RWPE1 (cell line): ENCODE data around the gene ITGB7.

Source experiments
- CTCF ChIA-PET: fragments of 350-600 bp; sonication (Branson Sonifier 250); formaldehyde crosslinking; extraction: SDS; loops from one replicate; lab custom pipeline; 2021; lab: Yijun Ruan, JAX
- POLR2A ChIA-PET: fragments of 400-600 bp; formaldehyde crosslinking; extraction: SDS; loops from one replicate; lab custom pipeline; 2020; ENCODE audit warnings: antibody characterized with exemption; ENCODE audit not compliant: low non-redundant PET; lab: Yijun Ruan, JAX
- DNase-seq: peaks from one replicate; pipeline ENCODE4 v3.0.0; 2012; ENCODE audit warnings: low spot score
- H3K27ac ChIP-seq: fragments of 450-650 bp; 2 replicates; pipeline ENCODE4 v1.5.1; 2017
- TF ChIP-seq, protein P1 (sequence below): fragments of 450-650 bp; conservative IDR thresholded peaks from 2 replicates; pipeline ENCODE4 v1.5.1; 2017; ENCODE audit warnings: low read depth, mild to moderate bottlenecking

The ITGB7 gene

DNA sequence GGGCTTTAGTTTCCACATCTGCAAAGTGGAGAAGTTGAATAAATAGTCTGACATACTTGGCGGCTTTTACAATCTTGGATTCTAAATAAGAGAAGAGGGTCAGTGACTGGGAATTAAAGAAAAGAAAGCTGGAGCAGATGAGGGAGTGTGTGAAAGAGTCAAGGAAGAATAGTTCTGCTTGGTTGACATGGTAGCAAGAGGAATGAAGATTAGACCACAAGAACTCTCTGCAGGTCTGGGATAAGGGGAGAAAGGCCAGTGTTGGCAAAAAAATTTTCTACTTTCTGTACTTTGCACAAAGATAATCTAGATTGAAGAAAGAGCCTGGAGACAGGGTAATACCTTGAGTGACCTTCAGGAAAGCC is 5.9 kb downstream of the ITGB7 start:
- ChIA-PET POLR2A (no interaction called here), CTCF (no interaction called here)
- no peak overlapping the region for H3K27ac ChIP-seq
- no peak for DNase-seq
- TF ChIP-seq, protein P1, sequence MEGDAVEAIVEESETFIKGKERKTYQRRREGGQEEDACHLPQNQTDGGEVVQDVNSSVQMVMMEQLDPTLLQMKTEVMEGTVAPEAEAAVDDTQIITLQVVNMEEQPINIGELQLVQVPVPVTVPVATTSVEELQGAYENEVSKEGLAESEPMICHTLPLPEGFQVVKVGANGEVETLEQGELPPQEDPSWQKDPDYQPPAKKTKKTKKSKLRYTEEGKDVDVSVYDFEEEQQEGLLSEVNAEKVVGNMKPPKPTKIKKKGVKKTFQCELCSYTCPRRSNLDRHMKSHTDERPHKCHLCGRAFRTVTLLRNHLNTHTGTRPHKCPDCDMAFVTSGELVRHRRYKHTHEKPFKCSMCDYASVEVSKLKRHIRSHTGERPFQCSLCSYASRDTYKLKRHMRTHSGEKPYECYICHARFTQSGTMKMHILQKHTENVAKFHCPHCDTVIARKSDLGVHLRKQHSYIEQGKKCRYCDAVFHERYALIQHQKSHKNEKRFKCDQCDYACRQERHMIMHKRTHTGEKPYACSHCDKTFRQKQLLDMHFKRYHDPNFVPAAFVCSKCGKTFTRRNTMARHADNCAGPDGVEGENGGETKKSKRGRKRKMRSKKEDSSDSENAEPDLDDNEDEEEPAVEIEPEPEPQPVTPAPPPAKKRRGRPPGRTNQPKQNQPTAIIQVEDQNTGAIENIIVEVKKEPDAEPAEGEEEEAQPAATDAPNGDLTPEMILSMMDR: no peak

DNA sequence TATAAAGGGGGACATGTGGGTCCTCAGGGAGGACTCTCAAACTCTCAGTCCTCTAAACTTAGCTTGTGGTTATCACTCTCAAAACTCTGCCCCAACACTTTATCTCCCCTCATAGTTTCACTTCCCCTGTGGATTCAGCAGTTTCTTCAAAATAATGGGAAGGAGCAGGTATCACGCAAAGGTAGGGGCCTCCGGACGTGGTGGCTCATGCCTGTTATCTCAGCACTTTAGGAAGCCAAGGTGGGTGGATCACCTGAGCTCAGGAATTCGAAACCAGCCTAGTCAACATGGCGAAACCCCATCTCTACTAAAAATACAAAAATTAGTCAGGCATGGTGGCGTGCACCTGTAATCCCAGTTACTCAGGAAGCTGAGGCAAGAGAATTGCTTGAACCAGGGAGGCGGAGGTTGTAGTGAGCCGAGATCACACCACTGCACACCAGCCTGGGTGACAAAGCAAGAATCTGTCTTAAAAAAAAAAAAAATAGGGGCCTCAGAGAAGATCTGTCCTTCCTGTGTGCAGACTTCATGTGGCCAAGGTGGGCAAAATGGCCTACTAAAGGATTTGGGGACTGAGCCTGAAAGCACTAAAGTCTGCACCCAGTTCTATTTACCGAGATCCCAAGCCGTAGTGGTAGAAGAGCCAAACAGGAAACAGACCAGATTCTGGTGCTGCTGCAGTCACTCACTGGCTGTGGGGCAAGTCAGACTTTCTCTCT is 6.4 kb downstream of the ITGB7 start:
- TF ChIP-seq, protein P1: no peak
- no peak overlapping the region for H3K27ac ChIP-seq
- POLR2A ChIA-PET: no interaction called here
- CTCF ChIA-PET: interaction anchor here (0.7 kb wide), 1 partner anchor 21 kb away, joined by 4 read pairs; no protein-coding TSS in a partner anchor
- DNase-seq: no peak

DNA sequence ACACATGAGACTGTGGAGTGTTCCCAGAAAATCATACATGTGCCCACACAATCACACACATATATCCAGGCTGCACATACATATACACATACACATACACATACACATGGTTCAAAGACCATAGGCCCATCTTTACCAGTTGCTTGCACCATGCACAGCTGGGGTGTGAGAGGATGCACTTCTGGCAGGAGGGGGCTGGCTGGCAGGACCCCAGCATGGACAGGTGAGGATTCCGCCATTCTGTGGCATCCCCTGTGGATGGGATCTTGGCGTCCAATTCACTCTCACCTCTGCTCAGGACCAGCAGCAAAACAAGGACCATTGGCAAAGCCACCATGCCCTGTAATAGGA is 7.0 kb downstream of the ITGB7 start:
- no peak overlapping the region for H3K27ac ChIP-seq
- DNase-seq: no peak
- TF ChIP-seq, protein P1: no peak
- CTCF ChIA-PET: interaction anchor here (0.6 to 0.7 kb wide), 2 partner anchors 22 to 275 kb away, joined by 4 to 5 read pairs; no protein-coding TSS in a partner anchor
- POLR2A ChIA-PET: no interaction called here

DNA sequence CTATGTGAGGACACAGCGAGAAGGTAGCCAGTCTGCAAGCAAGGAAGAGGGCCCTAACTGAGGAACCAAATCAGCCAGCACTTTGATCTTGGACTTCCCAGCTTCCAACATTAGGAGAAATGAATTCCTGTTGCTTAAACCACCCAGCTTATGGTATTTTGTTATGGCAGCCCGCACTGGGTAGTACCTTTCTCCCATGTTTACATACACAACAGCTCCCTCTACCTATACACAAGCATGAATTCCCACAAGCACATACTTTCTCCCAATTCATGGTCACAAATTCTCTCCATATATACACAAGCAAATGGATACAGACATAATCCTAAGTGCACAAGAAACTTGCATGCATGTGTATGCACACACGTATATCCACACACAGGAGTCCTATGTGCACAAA is 7.4 kb downstream of the ITGB7 start:
- POLR2A ChIA-PET: no interaction called here
- CTCF ChIA-PET: interaction anchor here (0.6 kb wide), 1 partner anchor 275 kb away, joined by 5 read pairs; no protein-coding TSS in a partner anchor
- DNase-seq: no peak
- TF ChIP-seq, protein P1: no peak
- H3K27ac ChIP-seq: no peak overlapping the region

DNA sequence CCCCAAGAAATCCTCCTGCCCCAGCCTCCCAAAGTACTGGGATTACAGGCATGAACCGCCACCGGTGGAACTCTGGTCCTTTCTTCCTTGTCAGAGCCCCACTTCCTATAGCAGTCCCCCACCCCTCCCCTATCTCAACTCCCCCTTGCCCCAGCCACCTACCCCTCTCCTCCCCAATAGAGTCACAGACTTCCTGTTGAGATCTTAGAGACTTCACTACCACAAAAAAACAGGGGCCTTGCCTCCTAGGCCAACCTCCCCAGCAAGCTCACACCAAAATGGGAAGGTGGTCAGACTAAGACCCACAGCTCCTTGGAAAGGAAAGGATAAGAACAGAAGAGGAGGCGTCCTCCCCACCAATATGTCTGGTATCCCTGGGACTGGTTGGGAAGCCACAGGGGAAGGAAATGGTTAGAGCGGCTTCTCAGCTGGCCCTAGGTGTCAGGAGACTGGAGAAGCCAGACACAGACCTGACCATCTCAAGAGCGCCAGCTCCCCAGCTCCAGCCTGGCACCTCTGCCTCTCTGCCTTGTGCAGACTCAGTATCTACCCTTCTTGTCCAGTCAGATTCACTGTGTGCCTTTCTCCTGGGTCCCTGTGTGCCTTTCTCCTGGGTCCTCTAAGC is 8.5 kb downstream of the ITGB7 start:
- POLR2A ChIA-PET: no interaction called here
- TF ChIP-seq, protein P1: no peak
- no peak for DNase-seq
- no peak overlapping the region for H3K27ac ChIP-seq
- CTCF ChIA-PET: interaction anchor here (1.3 kb wide), 1 partner anchor 18 kb away, joined by 4 read pairs; the partner anchor contains the start of gene CSAD

DNA sequence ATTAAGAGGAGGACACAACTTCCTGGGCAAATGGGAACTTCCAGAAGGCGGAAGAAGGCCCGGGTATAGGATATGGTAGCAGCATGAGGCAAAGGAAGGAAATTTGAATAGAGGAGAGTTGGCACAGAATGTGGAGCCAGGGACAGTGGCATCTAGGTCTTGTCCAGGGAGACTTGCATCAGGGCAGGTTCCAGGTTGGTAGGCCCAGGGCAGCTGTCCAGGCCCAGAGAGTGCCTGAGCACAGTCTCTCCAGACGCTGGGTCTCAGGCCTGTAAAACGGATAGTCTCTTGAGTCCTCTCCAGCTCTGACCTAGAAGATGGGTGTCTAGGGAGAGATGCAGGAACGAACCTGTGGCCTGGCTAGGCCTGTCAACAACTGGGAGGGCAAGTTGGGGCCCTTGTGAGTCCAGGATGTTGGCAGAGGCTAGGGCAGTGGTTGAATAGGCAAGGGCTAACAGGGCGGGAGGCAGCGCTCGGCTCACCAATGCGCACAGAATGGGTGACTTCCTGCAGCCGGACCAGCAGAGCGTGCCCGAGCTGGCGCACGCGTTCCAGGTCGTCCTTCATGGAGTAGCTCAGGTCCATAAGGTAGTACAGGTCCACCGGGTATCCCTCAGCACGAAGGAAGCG is 9.9 kb downstream of the ITGB7 start:
- no peak overlapping the region for H3K27ac ChIP-seq
- DNase-seq: no peak
- POLR2A ChIA-PET: no interaction called here
- CTCF ChIA-PET: interaction anchor here (0.6 to 1.3 kb wide), 2 partner anchors 16 to 79 kb away, joined by 4 read pairs; partner anchors contain the start of gene CSAD
- TF ChIP-seq, protein P1: no peak
